K562 (cell line): ENCODE results near the gene LARP7. TPM values are rescaled to one million over a fixed set of nuclear protein-coding genes. Genes with fewer than 3 reads are reported as not detected.

Experiments
- BRF1 ChIP-seq: IDR thresholded peaks from 3 replicates; pipeline ENCODE4 v1.6.1; 2011; ENCODE audit warnings: borderline replicate concordance, mild to moderate bottlenecking; ENCODE audit not compliant: insufficient read length; ENCODE audit errors: extremely low read depth
- CBFB ChIP-seq: sonication (generic); formaldehyde crosslinking; IDR thresholded peaks from 2 replicates; pipeline ENCODE4 v1.4.0; 2020; ENCODE audit warnings: mild to moderate bottlenecking, missing genetic modification reagents
- CEBPB ChIP-seq: fragments of 450-650 bp; IDR thresholded peaks from 2 replicates; pipeline ENCODE4 v1.6.1; 2016; ENCODE audit warnings: missing genetic modification characterization, missing compliant biosample characterization
- CHD4 ChIP-seq: fragments of 200-600 bp; sonication (generic); IDR thresholded peaks from 3 replicates; pipeline ENCODE4 v1.6.1; 2012; ENCODE audit warnings: low read depth, mild to moderate bottlenecking, mixed read lengths, low read length, inconsistent platforms; ENCODE audit not compliant: insufficient read depth, insufficient replicate concordance, poor library complexity, severe bottlenecking
- GATAD2A ChIP-seq: fragments of 450-650 bp; IDR thresholded peaks from 2 replicates; pipeline ENCODE4 v1.6.1; 2017
- NFRKB ChIP-seq: fragments of 450-650 bp; IDR thresholded peaks from 2 replicates; pipeline ENCODE4 v1.6.1; 2016; ENCODE audit warnings: low read depth
- NR1H2 ChIP-seq: sonication (generic); formaldehyde crosslinking; IDR thresholded peaks from 2 replicates; pipeline ENCODE4 v1.4.0; 2020; ENCODE audit warnings: mild to moderate bottlenecking, missing genetic modification reagents
- SMAD4 ChIP-seq: fragments of 250-450 bp; sonication (Bioruptor Pico); conservative IDR thresholded peaks from 2 replicates; pipeline ENCODE4 v1.8.0; 2021; ENCODE audit warnings: inconsistent platforms, mild to moderate bottlenecking, moderate library complexity
- SMARCC2 ChIP-seq: fragments of 450-650 bp; IDR thresholded peaks from 2 replicates; pipeline ENCODE4 v1.6.1; 2017; ENCODE audit warnings: antibody characterized with exemption, moderate library complexity, mild to moderate bottlenecking, low read depth
- TAF9B ChIP-seq: fragments of 450-650 bp; IDR thresholded peaks from 2 replicates; pipeline ENCODE4 v1.6.1; 2018; ENCODE audit warnings: mild to moderate bottlenecking; ENCODE audit not compliant: partially characterized antibody
- ZC3H11A ChIP-seq: IDR thresholded peaks from 2 replicates; pipeline ENCODE4 v1.6.1; 2012; ENCODE audit warnings: low read depth, low read length, improper control_type of control experiment
- ZC3H8 ChIP-seq: fragments of 450-650 bp; IDR thresholded peaks from 2 replicates; pipeline ENCODE4 v1.6.1; 2017
- ZKSCAN1 ChIP-seq: fragments of 150-350 bp; IDR thresholded peaks from 2 replicates; pipeline ENCODE4 v1.6.1; 2016; ENCODE audit warnings: low read depth, low read length
- ZNF197 ChIP-seq: fragments of 200-800 bp; sonication (Bioruptor generic); IDR thresholded peaks from 2 replicates; pipeline ENCODE4 v1.6.1; 2016; ENCODE audit warnings: low read depth, missing genetic modification characterization, missing compliant biosample characterization
- ZNF316 ChIP-seq: fragments of 450-650 bp; IDR thresholded peaks from 2 replicates; pipeline ENCODE4 v1.6.1; 2016
- ZNF707 ChIP-seq: fragments of 250-450 bp; sonication (Bioruptor Pico); conservative IDR thresholded peaks from 2 replicates; pipeline ENCODE4 v1.8.0; 2022; ENCODE audit warnings: inconsistent platforms, mild to moderate bottlenecking, moderate library complexity
- ZNF79 ChIP-seq: fragments of 250-450 bp; sonication (Bioruptor Pico); IDR thresholded peaks from 2 replicates; pipeline ENCODE4 v1.4.0; 2020; ENCODE audit warnings: low read depth, mild to moderate bottlenecking, moderate library complexity
- polyA plus RNA-seq, 8 experiments: library from polyadenylated mRNA; depleted of rRNA in 4 of 8; stranded (reverse) in 5 of 8; unstranded in 3 of 8; fragments of >200 nt; fragmentation: Nextera tagmentation in 2 of 8; fragmentation: Illumina TruSeq in 1 of 8; extraction: Ambion mirVana in 2 of 8; extraction: Trizol in 1 of 8; gene quantifications; 2 replicates each; pipeline versions ENCODE4 v1.2.1 to v1.2.3, GENCODE V29; 2011 to 2014; ENCODE audit warnings: inconsistent platforms in 1 of 8, missing spikeins in 1 of 8
- total RNA-seq, 7 experiments: library from RNA; depleted of rRNA in 6 of 7; stranded (reverse); fragments of >200 nt in 6 of 7; fragmentation: Illumina TruSeq in 2 of 7; extraction: Trizol in 2 of 7; gene quantifications; 2 replicates each; pipeline versions ENCODE4 v1.2.1 to v1.2.3, GENCODE V29; 2011 to 2021; ENCODE audit warnings: low replicate concordance in 1 of 7
- TF ChIP-seq, protein P1 (sequence below): fragments of 450-650 bp; IDR thresholded peaks from 2 replicates; pipeline ENCODE4 v1.6.1; 2016; ENCODE audit warnings: borderline replicate concordance
- TF ChIP-seq, protein P2 (sequence below): sonication (generic); formaldehyde crosslinking; IDR thresholded peaks from 2 replicates; pipeline ENCODE4 v1.5.0; 2020; ENCODE audit warnings: missing genetic modification reagents
- TF ChIP-seq, protein P3 (sequence below): fragments of 450-650 bp; IDR thresholded peaks from 2 replicates; pipeline ENCODE4 v1.6.1; 2018; ENCODE audit not compliant: partially characterized antibody
- TF ChIP-seq, protein P4 (sequence below): fragments of 250-450 bp; sonication (Bioruptor Pico); IDR thresholded peaks from 2 replicates; pipeline ENCODE4 v1.6.1; 2021; ENCODE audit warnings: mild to moderate bottlenecking

The LARP7 gene
- total and polyA plus RNA-seq, 9 of the 15 experiments (the other 6 are each of a cell fraction or from before 2014, with no cell fraction given): 30.1 to 76.9 (median 56.0) TPM

DNA sequence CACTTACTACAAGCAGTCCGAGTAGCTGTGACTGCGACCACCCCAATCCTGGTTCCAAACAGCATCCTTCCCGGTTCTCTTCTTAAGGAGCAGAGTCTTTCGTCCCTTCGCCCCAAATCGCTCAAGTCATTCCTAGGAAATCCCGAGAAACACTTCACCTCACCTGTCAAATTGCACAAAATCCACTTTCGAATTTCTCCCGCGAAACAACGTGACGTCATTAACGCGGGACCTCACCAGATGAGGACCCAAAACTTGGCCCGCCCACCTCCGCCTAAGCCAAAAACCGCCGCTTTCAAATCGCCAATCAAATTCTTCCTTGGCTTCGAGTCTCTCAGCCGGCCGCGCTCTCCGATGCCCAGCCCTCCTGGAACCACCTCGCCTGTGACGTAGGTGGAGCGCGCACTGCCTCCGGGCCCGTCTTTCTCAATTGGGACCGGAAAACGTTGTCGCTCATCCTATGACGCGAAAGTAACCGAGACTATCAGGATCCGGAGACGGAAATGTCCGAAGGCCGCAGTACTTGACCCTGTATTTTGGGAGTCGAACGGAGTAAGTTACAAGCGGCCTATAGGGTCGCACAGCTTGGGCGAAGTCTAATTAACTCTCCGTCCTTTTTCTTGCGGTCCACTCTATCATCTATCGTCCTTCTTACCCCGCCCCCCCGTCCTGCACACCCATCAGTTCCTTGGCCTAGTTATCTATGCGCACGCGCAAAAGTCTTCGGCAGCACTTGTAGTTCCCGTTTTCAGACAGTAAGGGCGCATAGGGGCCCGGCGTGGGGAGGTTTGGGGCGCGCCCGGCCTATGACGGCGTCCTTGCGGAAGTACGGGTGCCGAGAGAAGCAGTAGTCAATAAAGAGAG, at the start of gene LARP7, which contains the start of gene ZGRF1 (continued):
- TF ChIP-seq, protein P1, sequence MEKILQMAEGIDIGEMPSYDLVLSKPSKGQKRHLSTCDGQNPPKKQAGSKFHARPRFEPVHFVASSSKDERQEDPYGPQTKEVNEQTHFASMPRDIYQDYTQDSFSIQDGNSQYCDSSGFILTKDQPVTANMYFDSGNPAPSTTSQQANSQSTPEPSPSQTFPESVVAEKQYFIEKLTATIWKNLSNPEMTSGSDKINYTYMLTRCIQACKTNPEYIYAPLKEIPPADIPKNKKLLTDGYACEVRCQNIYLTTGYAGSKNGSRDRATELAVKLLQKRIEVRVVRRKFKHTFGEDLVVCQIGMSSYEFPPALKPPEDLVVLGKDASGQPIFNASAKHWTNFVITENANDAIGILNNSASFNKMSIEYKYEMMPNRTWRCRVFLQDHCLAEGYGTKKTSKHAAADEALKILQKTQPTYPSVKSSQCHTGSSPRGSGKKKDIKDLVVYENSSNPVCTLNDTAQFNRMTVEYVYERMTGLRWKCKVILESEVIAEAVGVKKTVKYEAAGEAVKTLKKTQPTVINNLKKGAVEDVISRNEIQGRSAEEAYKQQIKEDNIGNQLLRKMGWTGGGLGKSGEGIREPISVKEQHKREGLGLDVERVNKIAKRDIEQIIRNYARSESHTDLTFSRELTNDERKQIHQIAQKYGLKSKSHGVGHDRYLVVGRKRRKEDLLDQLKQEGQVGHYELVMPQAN: peak; percentile 97
- TF ChIP-seq NFRKB (0 out of 2 replicates have a peak, but pooled peaks have one; percentile 15), ZC3H11A (no peak; the same call in 1 of the 2 replicates), ZKSCAN1 (no peak; the same call in 1 of the 2 replicates), BRF1 (no peak), SMARCC2 (peak; percentile 69), ZNF316 (no peak), SMAD4 (no peak), ZC3H8 (no peak), ZNF197 (CRISPR knock-in tag) (no peak), CEBPB (tag) (peak; percentile 89), NR1H2 (no peak), ZNF707 (no peak), ZNF79 (CRISPR knock-in tag) (no peak), GATAD2A (0 out of 2 replicates have a peak, but pooled peaks have one; percentile 60), CBFB (CRISPR knock-in tag) (no peak), CHD4 (no peak), TAF9B (peak; percentile 24)
- TF ChIP-seq, protein P2, sequence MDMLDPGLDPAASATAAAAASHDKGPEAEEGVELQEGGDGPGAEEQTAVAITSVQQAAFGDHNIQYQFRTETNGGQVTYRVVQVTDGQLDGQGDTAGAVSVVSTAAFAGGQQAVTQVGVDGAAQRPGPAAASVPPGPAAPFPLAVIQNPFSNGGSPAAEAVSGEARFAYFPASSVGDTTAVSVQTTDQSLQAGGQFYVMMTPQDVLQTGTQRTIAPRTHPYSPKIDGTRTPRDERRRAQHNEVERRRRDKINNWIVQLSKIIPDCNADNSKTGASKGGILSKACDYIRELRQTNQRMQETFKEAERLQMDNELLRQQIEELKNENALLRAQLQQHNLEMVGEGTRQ (CRISPR knock-in tag): no peak
- TF ChIP-seq, protein P3, sequence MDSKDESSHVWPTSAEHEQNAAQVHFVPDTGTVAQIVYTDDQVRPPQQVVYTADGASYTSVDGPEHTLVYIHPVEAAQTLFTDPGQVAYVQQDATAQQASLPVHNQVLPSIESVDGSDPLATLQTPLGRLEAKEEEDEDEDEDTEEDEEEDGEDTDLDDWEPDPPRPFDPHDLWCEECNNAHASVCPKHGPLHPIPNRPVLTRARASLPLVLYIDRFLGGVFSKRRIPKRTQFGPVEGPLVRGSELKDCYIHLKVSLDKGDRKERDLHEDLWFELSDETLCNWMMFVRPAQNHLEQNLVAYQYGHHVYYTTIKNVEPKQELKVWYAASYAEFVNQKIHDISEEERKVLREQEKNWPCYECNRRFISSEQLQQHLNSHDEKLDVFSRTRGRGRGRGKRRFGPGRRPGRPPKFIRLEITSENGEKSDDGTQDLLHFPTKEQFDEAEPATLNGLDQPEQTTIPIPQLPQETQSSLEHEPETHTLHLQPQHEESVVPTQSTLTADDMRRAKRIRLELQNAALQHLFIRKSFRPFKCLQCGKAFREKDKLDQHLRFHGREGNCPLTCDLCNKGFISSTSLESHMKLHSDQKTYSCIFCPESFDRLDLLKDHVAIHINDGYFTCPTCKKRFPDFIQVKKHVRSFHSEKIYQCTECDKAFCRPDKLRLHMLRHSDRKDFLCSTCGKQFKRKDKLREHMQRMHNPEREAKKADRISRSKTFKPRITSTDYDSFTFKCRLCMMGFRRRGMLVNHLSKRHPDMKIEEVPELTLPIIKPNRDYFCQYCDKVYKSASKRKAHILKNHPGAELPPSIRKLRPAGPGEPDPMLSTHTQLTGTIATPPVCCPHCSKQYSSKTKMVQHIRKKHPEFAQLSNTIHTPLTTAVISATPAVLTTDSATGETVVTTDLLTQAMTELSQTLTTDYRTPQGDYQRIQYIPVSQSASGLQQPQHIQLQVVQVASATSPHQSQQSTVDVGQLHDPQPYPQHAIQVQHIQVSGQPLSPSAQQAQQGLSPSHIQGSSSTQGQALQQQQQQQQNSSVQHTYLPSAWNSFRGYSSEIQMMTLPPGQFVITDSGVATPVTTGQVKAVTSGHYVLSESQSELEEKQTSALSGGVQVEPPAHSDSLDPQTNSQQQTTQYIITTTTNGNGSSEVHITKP: peak; percentile 87
- TF ChIP-seq, protein P4, sequence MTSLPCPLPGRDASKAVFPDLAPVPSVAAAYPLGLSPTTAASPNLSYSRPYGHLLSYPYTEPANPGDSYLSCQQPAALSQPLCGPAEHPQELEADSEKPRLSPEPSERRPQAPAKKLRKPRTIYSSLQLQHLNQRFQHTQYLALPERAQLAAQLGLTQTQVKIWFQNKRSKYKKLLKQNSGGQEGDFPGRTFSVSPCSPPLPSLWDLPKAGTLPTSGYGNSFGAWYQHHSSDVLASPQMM (CRISPR knock-in tag): no peak
